Measurements from ENCODE around the gene VPS13D.

Gene VPS13D

DNA sequence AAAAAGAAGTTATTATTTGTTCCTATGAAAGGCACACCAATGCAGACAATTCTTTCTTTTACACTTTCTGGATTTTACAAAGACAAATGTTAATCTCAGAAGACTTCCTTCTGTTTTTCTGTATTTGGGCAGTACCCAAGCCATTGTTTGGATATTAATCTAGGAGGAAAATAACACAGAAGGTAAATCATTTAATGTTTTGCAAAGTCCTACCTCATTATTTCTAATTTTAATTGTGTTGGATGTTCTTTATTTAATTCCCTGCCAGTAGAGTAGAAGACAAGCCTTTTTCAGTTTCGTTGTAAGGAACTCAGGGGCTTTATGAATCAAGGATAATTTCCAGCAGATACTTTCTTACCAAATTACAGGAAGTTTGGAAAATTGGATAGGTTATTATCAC lies 118.3 kb downstream of the VPS13D start:
- H3K27ac ChIP-seq (ENCODE audit: low read depth, low read length): no peak overlapping the region
- H3K9me2 ChIP-seq (replicated peaks; ENCODE audit: control insufficient read depth, low read length): no peaks in the 10 kb centered on the region
- peaks cover 38% of the 10 kb centered on the region for H3K36me3 ChIP-seq (ENCODE audit: control insufficient read depth, low read length)
- H3F3A ChIP-seq (ENCODE audit: control insufficient read depth, insufficient read depth): peaks cover 8% of the 10 kb centered on the region; the same call in 1 of the 2 replicates
- no peaks in the 10 kb centered on the region for H4K20me1 ChIP-seq (ENCODE audit: control insufficient read depth, insufficient read depth, low read depth, low read length)
- no peak for TF ChIP-seq EZH2phosphoT487 (IDR thresholded peaks at IDR 0.05; ENCODE audit: borderline replicate concordance, low read length)
- TF ChIP-seq, protein P1, sequence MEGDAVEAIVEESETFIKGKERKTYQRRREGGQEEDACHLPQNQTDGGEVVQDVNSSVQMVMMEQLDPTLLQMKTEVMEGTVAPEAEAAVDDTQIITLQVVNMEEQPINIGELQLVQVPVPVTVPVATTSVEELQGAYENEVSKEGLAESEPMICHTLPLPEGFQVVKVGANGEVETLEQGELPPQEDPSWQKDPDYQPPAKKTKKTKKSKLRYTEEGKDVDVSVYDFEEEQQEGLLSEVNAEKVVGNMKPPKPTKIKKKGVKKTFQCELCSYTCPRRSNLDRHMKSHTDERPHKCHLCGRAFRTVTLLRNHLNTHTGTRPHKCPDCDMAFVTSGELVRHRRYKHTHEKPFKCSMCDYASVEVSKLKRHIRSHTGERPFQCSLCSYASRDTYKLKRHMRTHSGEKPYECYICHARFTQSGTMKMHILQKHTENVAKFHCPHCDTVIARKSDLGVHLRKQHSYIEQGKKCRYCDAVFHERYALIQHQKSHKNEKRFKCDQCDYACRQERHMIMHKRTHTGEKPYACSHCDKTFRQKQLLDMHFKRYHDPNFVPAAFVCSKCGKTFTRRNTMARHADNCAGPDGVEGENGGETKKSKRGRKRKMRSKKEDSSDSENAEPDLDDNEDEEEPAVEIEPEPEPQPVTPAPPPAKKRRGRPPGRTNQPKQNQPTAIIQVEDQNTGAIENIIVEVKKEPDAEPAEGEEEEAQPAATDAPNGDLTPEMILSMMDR (IDR thresholded peaks at IDR 0.05; ENCODE audit: low read depth, low read length, poor library complexity, severe bottlenecking): no peak
- H3K4me3 ChIP-seq (ENCODE audit: low read length): no peak overlapping the region
- no peaks in the 10 kb centered on the region for H3K9me3 ChIP-seq (ENCODE audit: control insufficient read depth, insufficient read depth, low read length)
- H3K27me3 ChIP-seq (ENCODE audit: control insufficient read depth, low read length): no peaks in the 10 kb centered on the region
- no peak overlapping the region for H3K4me2 ChIP-seq (ENCODE audit: low read length)
- no peaks in the 10 kb centered on the region for H3K79me2 ChIP-seq (ENCODE audit: control insufficient read depth, low read length)
- peaks cover 22% of the 10 kb centered on the region for H3K4me1 ChIP-seq (ENCODE audit: control insufficient read depth, low read length)

DNA sequence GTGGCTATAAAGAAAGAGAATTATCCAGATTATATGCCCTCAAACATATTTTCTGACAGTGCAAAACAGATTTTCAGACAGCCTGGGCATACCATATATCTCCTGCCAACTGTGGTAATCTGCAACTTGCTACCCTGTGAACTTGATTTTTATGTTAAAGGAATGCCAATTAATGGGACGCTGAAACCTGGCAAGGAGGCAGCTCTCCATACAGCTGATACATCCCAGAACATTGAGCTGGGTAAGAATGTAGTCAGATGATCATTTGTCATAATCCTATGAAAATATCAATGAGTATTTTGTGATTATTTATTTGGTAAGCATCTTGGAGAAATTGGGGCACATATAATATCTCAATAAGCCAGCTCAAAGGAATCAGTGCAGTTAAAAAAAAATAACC lies 124.2 kb downstream of the VPS13D start:
- no peak overlapping the region for H3K4me2 ChIP-seq (ENCODE audit: low read length)
- no peaks in the 10 kb centered on the region for H3K27me3 ChIP-seq (ENCODE audit: control insufficient read depth, low read length)
- H3K9me3 ChIP-seq (ENCODE audit: control insufficient read depth, insufficient read depth, low read length): no peaks in the 10 kb centered on the region
- no peaks in the 10 kb centered on the region for H3K79me2 ChIP-seq (ENCODE audit: control insufficient read depth, low read length)
- H4K20me1 ChIP-seq (ENCODE audit: control insufficient read depth, insufficient read depth, low read depth, low read length): no peaks in the 10 kb centered on the region
- H3K36me3 ChIP-seq (ENCODE audit: control insufficient read depth, low read length): peaks cover 23% of the 10 kb centered on the region
- H3K9me2 ChIP-seq (replicated peaks; ENCODE audit: control insufficient read depth, low read length): no peaks in the 10 kb centered on the region
- no peak overlapping the region for H3K27ac ChIP-seq (ENCODE audit: low read depth, low read length)
- TF ChIP-seq, protein P1 (IDR thresholded peaks at IDR 0.05; ENCODE audit: low read depth, low read length, poor library complexity, severe bottlenecking): no peak
- TF ChIP-seq EZH2phosphoT487 (IDR thresholded peaks at IDR 0.05; ENCODE audit: borderline replicate concordance, low read length): no peak
- no peaks in the 10 kb centered on the region for H3K4me1 ChIP-seq (ENCODE audit: control insufficient read depth, low read length)
- H3K4me3 ChIP-seq (ENCODE audit: low read length): no peak overlapping the region
- H3F3A ChIP-seq (ENCODE audit: control insufficient read depth, insufficient read depth): no peaks in the 10 kb centered on the region

DNA sequence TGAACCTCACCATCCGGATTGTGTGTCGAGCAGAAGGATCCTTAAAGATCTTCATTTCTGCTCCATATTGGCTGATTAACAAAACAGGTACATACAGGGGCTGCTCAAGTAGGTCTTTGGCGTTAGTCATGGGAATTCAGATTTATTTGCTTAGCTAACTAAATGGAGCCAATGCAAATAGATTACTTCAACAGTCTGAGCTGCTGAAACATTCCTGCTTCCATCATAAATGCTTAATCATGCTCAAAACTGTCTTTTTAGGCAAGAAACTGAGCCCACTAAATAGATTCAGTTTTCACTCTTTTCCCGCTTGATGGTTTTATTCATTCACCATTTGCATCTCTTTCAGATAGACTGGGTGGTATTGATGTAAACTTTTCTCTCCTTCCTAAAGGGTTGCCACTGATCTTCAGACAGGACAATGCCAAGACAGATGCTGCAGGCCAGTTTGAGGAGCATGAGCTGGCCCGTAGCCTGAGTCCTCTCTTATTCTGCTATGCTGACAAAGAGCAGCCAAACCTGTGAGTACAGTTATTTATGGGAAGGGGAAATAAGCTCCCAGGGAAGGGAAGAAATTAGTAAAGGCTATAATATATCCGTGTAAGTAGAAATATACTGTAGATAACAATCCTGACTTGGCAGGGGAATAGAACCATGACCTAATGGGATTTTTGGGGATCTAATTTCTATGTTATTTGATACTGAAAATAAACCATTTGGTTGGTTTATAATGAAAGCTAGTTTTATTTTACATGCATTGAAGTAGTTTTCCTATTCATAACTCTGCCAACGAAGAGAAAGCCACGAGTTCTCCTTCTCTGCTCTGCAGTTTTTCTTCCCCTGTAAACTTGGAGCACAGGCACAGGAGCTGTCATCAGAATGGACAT lies 126.4 kb downstream of the VPS13D start:
- H3K79me2 ChIP-seq (ENCODE audit: control insufficient read depth, low read length): no peaks in the 10 kb centered on the region
- no peaks in the 10 kb centered on the region for H3K9me2 ChIP-seq (replicated peaks; ENCODE audit: control insufficient read depth, low read length)
- no peak overlapping the region for H3K4me3 ChIP-seq (ENCODE audit: low read length)
- H3K4me1 ChIP-seq (ENCODE audit: control insufficient read depth, low read length): no peaks in the 10 kb centered on the region
- H3K36me3 ChIP-seq (ENCODE audit: control insufficient read depth, low read length): peaks cover 19% of the 10 kb centered on the region
- H3K27ac ChIP-seq (ENCODE audit: low read depth, low read length): no peak overlapping the region
- H3F3A ChIP-seq (ENCODE audit: control insufficient read depth, insufficient read depth): no peaks in the 10 kb centered on the region
- no peaks in the 10 kb centered on the region for H3K27me3 ChIP-seq (ENCODE audit: control insufficient read depth, low read length)
- H3K4me2 ChIP-seq (ENCODE audit: low read length): no peak overlapping the region
- no peak for TF ChIP-seq EZH2phosphoT487 (IDR thresholded peaks at IDR 0.05; ENCODE audit: borderline replicate concordance, low read length)
- TF ChIP-seq, protein P1 (IDR thresholded peaks at IDR 0.05; ENCODE audit: low read depth, low read length, poor library complexity, severe bottlenecking): no peak
- no peaks in the 10 kb centered on the region for H3K9me3 ChIP-seq (ENCODE audit: control insufficient read depth, insufficient read depth, low read length)
- no peaks in the 10 kb centered on the region for H4K20me1 ChIP-seq (ENCODE audit: control insufficient read depth, insufficient read depth, low read depth, low read length)

All from DOHH2 (cell line).